ENCODE measurements around the gene EFTUD2.

EFTUD2 gene

GRCh38 chr17:44871556-44871955 lies 27.7 kb downstream of the EFTUD2 start:
- no peaks in the 10 kb centered on the region for H3K9me3 ChIP-seq (ENCODE audit: control insufficient read depth, insufficient read depth, low read length)
- H3K36me3 ChIP-seq (ENCODE audit: control insufficient read depth, insufficient read depth, low read length), result peaks cover 39% of the 10 kb centered on the region
- H3K4me3 ChIP-seq (ENCODE audit: low read depth, low read length), result no peak overlapping the region
- no peaks in the 10 kb centered on the region for H3K4me1 ChIP-seq (ENCODE audit: control insufficient read depth, insufficient read depth, low read length)
- H3K9ac ChIP-seq (ENCODE audit: low read depth, low read length), result no peak overlapping the region
- no peaks in the 10 kb centered on the region for H3K27me3 ChIP-seq (ENCODE audit: control insufficient read depth, insufficient read depth, low read length)

- peaks cover 51% of the 10 kb centered on the region for H3K36me3 ChIP-seq (ENCODE audit: control insufficient read depth, insufficient read depth, low read length)
- H3K27me3 ChIP-seq (ENCODE audit: control insufficient read depth, insufficient read depth, low read length), result no peaks in the 10 kb centered on the region
- H3K9me3 ChIP-seq (ENCODE audit: control insufficient read depth, insufficient read depth, low read length), result no peaks in the 10 kb centered on the region
- H3K4me3 ChIP-seq (ENCODE audit: low read depth, low read length), result no peak overlapping the region
- H3K4me1 ChIP-seq (ENCODE audit: control insufficient read depth, insufficient read depth, low read length), result no peaks in the 10 kb centered on the region
- no peak overlapping the region for H3K9ac ChIP-seq (ENCODE audit: low read depth, low read length)
These were observed 31.4 kb downstream of the EFTUD2 start for GRCh38 chr17:44867841-44868240.

DNA sequence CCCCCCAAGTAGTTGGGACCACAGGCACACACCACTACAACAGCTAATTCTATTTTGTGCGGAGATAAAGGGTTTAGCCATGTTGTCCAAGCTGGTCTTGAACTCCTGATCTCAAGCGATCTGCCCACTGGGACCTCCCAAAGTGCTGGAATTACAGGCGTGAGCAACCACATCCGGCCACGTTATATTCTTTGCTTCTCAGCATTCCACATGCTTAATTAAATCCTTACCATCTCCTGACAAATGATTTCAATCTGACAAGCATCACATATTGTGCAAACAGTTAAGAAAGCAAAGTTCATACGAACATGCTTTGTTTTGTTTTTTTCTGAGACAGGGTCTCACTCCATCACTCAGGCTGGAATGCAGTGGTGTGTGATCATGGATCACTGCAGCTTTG lies 33.3 kb downstream of the EFTUD2 start:
- no peak overlapping the region for H3K4me3 ChIP-seq (ENCODE audit: low read depth, low read length)
- peaks cover 52% of the 10 kb centered on the region for H3K36me3 ChIP-seq (ENCODE audit: control insufficient read depth, insufficient read depth, low read length)
- H3K27me3 ChIP-seq (ENCODE audit: control insufficient read depth, insufficient read depth, low read length), result no peaks in the 10 kb centered on the region
- no peak overlapping the region for H3K9ac ChIP-seq (ENCODE audit: low read depth, low read length)
- no peaks in the 10 kb centered on the region for H3K9me3 ChIP-seq (ENCODE audit: control insufficient read depth, insufficient read depth, low read length)
- no peaks in the 10 kb centered on the region for H3K4me1 ChIP-seq (ENCODE audit: control insufficient read depth, insufficient read depth, low read length)

DNA sequence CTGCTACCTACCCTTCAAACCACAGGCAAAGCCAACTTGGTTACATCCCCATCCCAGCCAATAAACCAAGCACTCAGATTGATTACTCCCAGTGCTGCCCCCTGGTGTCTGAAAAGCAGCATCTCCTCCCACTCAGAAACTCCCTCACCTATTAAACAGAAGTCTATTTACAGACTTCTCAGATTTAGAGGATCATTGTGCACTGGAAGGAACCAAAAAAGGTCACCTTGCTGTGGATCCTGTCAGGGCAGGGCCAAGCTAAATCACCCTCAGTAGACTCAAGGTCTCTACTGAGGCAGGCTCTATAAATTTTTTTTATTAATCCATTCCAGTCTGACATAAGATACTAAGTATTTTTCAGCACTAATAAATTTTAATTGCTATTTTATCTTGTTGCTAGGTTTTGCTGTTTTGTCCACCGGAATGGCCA lies 34.0 kb downstream of the EFTUD2 start:
- H3K4me1 ChIP-seq (ENCODE audit: control insufficient read depth, insufficient read depth, low read length), result no peaks in the 10 kb centered on the region
- H3K36me3 ChIP-seq (ENCODE audit: control insufficient read depth, insufficient read depth, low read length), result peaks cover 59% of the 10 kb centered on the region
- H3K4me3 ChIP-seq (ENCODE audit: low read depth, low read length), result no peak overlapping the region
- no peaks in the 10 kb centered on the region for H3K27me3 ChIP-seq (ENCODE audit: control insufficient read depth, insufficient read depth, low read length)
- no peak overlapping the region for H3K9ac ChIP-seq (ENCODE audit: low read depth, low read length)
- no peaks in the 10 kb centered on the region for H3K9me3 ChIP-seq (ENCODE audit: control insufficient read depth, insufficient read depth, low read length)

DNA sequence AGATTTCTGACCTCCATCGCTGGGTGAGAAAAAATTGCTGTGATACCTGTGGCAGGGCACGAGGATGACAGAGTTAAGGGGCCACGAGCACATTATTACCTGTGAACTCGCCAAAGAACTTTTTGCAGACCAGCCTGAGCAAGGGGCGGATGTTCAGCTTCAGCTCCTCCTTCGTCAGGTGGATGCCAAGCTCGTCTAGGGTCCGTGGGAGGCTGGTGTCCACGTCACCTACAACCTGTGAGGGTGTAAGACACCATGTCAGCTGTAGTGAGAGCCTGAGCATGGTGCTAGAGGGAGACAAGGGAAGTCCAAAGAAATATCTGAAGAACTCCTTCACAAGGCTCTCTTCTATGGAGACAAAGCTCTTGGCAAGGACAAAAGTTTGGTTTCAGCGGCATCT lies 34.4 kb downstream of the EFTUD2 start:
- Histone ChIP-seq H3K36me3 (ENCODE audit: control insufficient read depth, insufficient read depth, low read length) (peaks cover 63% of the 10 kb centered on the region), H3K27me3 (ENCODE audit: control insufficient read depth, insufficient read depth, low read length) (no peaks in the 10 kb centered on the region), H3K9ac (ENCODE audit: low read depth, low read length) (no peak overlapping the region), H3K4me1 (ENCODE audit: control insufficient read depth, insufficient read depth, low read length) (no peaks in the 10 kb centered on the region), H3K4me3 (ENCODE audit: low read depth, low read length) (no peak overlapping the region), H3K9me3 (ENCODE audit: control insufficient read depth, insufficient read depth, low read length) (no peaks in the 10 kb centered on the region)

DNA sequence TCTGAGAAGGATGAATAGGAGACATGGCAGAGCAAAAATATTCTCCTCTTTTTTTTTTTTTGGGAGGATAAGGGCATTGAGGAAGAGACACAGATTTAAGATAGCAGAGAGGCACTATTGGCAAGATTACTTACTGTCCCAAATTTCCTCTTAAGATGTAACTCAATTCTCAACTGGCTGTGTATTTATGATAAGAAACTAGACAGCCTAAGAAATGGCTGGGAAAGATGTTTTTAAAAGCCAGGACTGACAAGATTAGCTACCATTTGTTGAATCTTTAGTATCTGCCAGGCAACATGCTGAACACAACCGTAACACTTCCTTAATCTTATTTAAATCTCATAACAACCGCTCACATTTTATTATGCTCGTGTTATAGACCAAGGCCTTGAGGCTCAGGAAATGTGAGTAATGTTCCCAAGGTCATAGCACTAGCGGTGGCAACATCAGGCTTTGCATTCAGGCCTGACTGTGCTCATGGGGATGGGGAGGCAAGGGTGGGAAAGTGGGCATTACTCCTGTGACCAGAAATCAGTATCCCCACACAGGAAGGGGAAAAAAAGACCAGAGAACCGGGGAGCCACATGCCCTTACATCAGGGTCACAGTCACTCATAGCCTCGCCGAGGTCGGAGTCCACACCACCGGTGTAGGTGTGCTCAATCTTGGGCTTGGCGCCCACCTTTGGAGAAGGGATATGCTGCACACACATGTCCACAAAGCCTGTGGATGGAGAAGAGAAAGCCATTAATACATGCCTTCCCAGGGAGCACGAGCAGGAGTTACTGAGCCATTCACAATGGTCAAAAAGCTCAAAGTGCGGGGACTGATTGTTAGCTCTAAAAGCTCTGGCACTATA lies 36.0 kb downstream of the EFTUD2 start:
- Histone ChIP-seq H3K36me3 (ENCODE audit: control insufficient read depth, insufficient read depth, low read length) (peaks cover 69% of the 10 kb centered on the region), H3K4me3 (ENCODE audit: low read depth, low read length) (no peak overlapping the region), H3K27me3 (ENCODE audit: control insufficient read depth, insufficient read depth, low read length) (no peaks in the 10 kb centered on the region), H3K9me3 (ENCODE audit: control insufficient read depth, insufficient read depth, low read length) (no peaks in the 10 kb centered on the region), H3K4me1 (ENCODE audit: control insufficient read depth, insufficient read depth, low read length) (no peaks in the 10 kb centered on the region), H3K9ac (ENCODE audit: low read depth, low read length) (no peak overlapping the region)

DNA sequence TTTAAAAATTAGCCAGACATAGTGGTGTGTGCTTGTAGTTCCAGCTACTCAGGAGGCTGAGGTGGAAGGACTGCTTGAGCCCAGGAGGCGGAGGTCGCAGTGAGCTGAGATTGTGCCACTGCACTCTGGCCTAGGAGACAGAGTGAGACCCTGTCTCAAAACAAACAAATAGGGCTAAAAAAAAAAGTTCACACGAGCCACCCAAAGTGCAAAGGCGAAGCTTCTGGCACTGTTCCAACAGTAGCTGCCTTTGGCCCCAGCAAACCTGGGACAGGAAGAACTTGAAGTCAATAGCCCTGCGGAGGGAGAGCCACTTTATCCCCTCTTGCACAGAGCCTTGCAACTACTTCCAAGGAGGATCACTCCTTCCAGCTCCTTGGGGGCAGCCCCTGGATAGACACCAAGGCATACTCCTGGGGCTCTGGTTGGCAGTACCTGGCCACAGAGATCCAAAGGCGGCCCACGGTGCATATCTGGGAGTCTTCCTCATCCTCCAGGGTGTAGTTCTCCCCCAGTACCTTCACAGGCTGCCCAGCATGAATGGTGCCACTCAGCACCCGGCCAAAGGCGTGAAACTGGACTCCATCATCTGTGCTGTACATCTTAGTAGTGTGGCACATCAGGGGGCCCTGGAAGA lies 36.8 kb downstream of the EFTUD2 start:
- Histone ChIP-seq H3K4me1 (ENCODE audit: control insufficient read depth, insufficient read depth, low read length) (no peaks in the 10 kb centered on the region), H3K36me3 (ENCODE audit: control insufficient read depth, insufficient read depth, low read length) (peaks cover 65% of the 10 kb centered on the region), H3K27me3 (ENCODE audit: control insufficient read depth, insufficient read depth, low read length) (no peaks in the 10 kb centered on the region), H3K4me3 (ENCODE audit: low read depth, low read length) (no peak overlapping the region), H3K9ac (ENCODE audit: low read depth, low read length) (no peak overlapping the region), H3K9me3 (ENCODE audit: control insufficient read depth, insufficient read depth, low read length) (no peaks in the 10 kb centered on the region)

GRCh38 chr17:44859701-44860100 lies 39.5 kb downstream of the EFTUD2 start:
- no peaks in the 10 kb centered on the region for H3K27me3 ChIP-seq (ENCODE audit: control insufficient read depth, insufficient read depth, low read length)
- peaks cover 78% of the 10 kb centered on the region for H3K36me3 ChIP-seq (ENCODE audit: control insufficient read depth, insufficient read depth, low read length)
- H3K4me1 ChIP-seq (ENCODE audit: control insufficient read depth, insufficient read depth, low read length), result no peaks in the 10 kb centered on the region
- no peak overlapping the region for H3K4me3 ChIP-seq (ENCODE audit: low read depth, low read length)
- H3K9me3 ChIP-seq (ENCODE audit: control insufficient read depth, insufficient read depth, low read length), result no peaks in the 10 kb centered on the region
- H3K9ac ChIP-seq (ENCODE audit: low read depth, low read length), result no peak overlapping the region

DNA sequence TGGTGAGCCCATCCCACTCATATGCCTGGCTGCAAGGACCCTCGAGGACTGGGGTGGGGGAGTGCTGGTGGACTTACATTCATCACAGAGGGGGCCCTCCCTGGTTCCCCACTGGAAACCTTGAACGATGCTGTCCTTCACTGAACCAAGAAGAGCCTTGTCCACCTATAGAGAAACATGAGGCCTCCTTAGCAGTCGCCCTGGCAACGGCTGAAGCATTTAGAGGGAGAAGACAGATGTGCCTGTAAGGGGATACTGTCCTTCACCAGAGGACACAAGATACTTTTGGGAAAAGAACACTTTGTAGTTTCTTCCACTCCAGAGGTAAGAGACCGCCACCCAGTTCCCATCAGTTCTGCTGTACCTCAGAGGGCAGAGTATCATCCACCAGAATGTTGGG lies 45.1 kb downstream of the EFTUD2 start:
- no peak overlapping the region for H3K9ac ChIP-seq (ENCODE audit: low read depth, low read length)
- H3K36me3 ChIP-seq (ENCODE audit: control insufficient read depth, insufficient read depth, low read length), result peaks cover 60% of the 10 kb centered on the region

DNA sequence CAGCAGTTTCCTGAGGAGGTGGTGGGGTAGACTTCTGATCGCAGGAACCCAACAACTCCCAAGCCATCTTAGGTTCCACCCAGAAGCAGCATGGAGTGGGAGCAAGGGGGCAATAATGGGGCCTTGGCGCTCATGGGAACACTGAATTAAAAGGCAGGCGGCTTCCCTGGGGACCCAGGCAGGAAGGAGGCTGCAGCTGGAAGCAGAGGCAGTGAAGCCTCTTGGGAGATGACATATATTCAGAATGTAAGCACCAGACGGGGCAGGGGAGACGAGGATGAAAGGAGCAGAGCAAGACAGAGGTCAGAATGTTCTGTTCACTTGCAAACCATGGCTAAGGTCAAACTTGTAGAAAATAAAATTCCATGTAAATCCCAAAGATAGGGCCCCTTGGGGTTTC lies 48.6 kb downstream of the EFTUD2 start:
- Histone ChIP-seq H3K9ac (ENCODE audit: low read depth, low read length) (no peak overlapping the region), H3K4me1 (ENCODE audit: control insufficient read depth, insufficient read depth, low read length) (peaks cover 3% of the 10 kb centered on the region), H3K4me3 (ENCODE audit: low read depth, low read length) (no peak overlapping the region), H3K9me3 (ENCODE audit: control insufficient read depth, insufficient read depth, low read length) (no peaks in the 10 kb centered on the region), H3K36me3 (ENCODE audit: control insufficient read depth, insufficient read depth, low read length) (peaks cover 39% of the 10 kb centered on the region), H3K27me3 (ENCODE audit: control insufficient read depth, insufficient read depth, low read length) (no peaks in the 10 kb centered on the region)

More for the DNA sequence above, 45.1 kb downstream of the EFTUD2 start:
- no peaks in the 10 kb centered on the region for H3K4me1 ChIP-seq (ENCODE audit: control insufficient read depth, insufficient read depth, low read length)
- no peak overlapping the region for H3K4me3 ChIP-seq (ENCODE audit: low read depth, low read length)
- H3K9me3 ChIP-seq (ENCODE audit: control insufficient read depth, insufficient read depth, low read length), result no peaks in the 10 kb centered on the region
- no peaks in the 10 kb centered on the region for H3K27me3 ChIP-seq (ENCODE audit: control insufficient read depth, insufficient read depth, low read length)

GRCh38 chr17:44850025-44850424 lies 49.2 kb downstream of the EFTUD2 start:
- Histone ChIP-seq H3K27me3 (ENCODE audit: control insufficient read depth, insufficient read depth, low read length) (no peaks in the 10 kb centered on the region), H3K36me3 (ENCODE audit: control insufficient read depth, insufficient read depth, low read length) (peaks cover 34% of the 10 kb centered on the region), H3K4me1 (ENCODE audit: control insufficient read depth, insufficient read depth, low read length) (peaks cover 3% of the 10 kb centered on the region), H3K4me3 (ENCODE audit: low read depth, low read length) (no peak overlapping the region), H3K9ac (ENCODE audit: low read depth, low read length) (no peak overlapping the region), H3K9me3 (ENCODE audit: control insufficient read depth, insufficient read depth, low read length) (no peaks in the 10 kb centered on the region)

DNA sequence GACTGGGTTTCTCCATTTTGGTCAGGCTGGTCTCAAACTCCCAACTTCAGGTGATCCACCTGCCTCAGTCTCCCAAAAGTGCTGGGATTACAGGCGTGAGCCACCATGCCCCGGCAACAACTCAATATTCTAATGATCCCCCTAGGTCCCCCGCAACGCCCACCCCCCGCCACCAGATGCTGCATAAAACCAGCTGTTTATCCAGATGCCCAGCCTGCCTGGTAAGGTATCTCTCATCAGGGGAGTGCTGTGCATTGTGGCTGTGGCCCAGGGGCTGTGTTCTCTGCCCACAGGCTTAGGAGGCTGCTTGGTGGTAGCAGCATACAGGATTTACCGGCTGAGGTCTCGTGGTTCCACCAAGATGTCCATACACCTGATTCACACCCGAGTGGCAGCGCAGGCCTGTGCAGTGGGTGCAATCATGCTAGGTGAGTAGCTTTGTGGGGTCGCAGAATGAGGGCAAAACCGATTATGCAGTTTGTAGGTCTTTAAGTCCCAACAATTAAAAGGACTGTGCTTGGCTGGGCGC lies 50.2 kb downstream of the EFTUD2 start:
- Histone ChIP-seq H3K9me3 (ENCODE audit: control insufficient read depth, insufficient read depth, low read length) (no peaks in the 10 kb centered on the region), H3K9ac (ENCODE audit: low read depth, low read length) (no peak overlapping the region), H3K4me3 (ENCODE audit: low read depth, low read length) (no peak overlapping the region), H3K27me3 (ENCODE audit: control insufficient read depth, insufficient read depth, low read length) (no peaks in the 10 kb centered on the region), H3K36me3 (ENCODE audit: control insufficient read depth, insufficient read depth, low read length) (peaks cover 24% of the 10 kb centered on the region), H3K4me1 (ENCODE audit: control insufficient read depth, insufficient read depth, low read length) (peaks cover 9% of the 10 kb centered on the region)
